ENCODE data around the gene SLC15A3. TPM values are rescaled to one million over a fixed set of nuclear protein-coding genes. Genes with fewer than 3 reads are reported as not detected.

SLC15A3 gene
- total and polyA plus RNA-seq, 4 donors = 9.0 to 20.9 (median 16.3) TPM

DNA sequence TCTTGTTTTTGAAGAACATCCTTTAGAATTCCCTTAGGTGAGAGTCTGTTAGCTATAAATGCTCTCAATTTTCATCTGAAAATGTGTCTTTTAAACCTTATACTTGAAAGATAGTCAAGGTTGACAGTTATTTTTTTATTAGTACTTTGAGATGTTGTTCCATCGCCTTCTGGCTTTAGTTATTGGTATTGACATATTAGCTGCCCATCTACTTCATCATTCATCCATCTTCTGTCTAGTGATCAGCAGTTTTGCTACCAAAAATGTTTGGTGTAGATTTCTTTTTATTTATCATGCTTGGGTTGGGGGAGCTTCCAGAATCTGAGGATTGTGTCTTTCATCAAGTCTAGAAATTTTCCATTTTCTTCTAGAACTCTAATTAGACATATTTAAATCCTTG is 16.2 kb upstream of the SLC15A3 start:
- Histone ChIP-seq H3K4me3 (ENCODE audit: low read depth in 1 of 3, low read length in 3 of 3) (no peak overlapping the region), H3K27me3 (ENCODE audit: control insufficient read depth in 4 of 4, insufficient read depth in 4 of 4, low read length in 3 of 4) (peaks cover 0 to 3% (median 0%) of the 10 kb centered on the region in 4 donors), H3K9ac (ENCODE audit: low read depth in 1 of 2, low read length in 2 of 2) (no peak overlapping the region), H3K4me1 (ENCODE audit: control insufficient read depth in 4 of 4, insufficient read depth in 4 of 4, low read length in 3 of 4) (peaks cover 0 to 2% (median 0%) of the 10 kb centered on the region in 4 donors), H3K9me3 (ENCODE audit: control insufficient read depth in 4 of 4, low read length in 3 of 4) (peaks cover 0 to 6% (median 0%) of the 10 kb centered on the region in 4 donors), H3K36me3 (ENCODE audit: control insufficient read depth in 4 of 4, insufficient read depth in 3 of 4, low read depth in 1 of 4, low read length in 3 of 4) (no peaks in the 10 kb centered on the region), H3K27ac (ENCODE audit: low read depth in 1 of 2, low read length in 2 of 2) (no peak overlapping the region)
- DNase-seq (ENCODE audit: low spot score) = no peak
- 86% methylated on average over 1 of the region's 1 CpG for WGBS
- TF ChIP-seq, protein P1, sequence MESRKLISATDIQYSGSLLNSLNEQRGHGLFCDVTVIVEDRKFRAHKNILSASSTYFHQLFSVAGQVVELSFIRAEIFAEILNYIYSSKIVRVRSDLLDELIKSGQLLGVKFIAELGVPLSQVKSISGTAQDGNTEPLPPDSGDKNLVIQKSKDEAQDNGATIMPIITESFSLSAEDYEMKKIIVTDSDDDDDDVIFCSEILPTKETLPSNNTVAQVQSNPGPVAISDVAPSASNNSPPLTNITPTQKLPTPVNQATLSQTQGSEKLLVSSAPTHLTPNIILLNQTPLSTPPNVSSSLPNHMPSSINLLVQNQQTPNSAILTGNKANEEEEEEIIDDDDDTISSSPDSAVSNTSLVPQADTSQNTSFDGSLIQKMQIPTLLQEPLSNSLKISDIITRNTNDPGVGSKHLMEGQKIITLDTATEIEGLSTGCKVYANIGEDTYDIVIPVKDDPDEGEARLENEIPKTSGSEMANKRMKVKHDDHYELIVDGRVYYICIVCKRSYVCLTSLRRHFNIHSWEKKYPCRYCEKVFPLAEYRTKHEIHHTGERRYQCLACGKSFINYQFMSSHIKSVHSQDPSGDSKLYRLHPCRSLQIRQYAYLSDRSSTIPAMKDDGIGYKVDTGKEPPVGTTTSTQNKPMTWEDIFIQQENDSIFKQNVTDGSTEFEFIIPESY (IDR thresholded peaks at IDR 0.05) = no peak
- TF ChIP-seq TAF1 (conservative IDR thresholded peaks at IDR 0.05) = no peak
- TF ChIP-seq HNF4G (IDR thresholded peaks at IDR 0.05) = no peak
- TF ChIP-seq HNF4A (conservative IDR thresholded peaks at IDR 0.05) = no peak
- TF ChIP-seq, protein P2, sequence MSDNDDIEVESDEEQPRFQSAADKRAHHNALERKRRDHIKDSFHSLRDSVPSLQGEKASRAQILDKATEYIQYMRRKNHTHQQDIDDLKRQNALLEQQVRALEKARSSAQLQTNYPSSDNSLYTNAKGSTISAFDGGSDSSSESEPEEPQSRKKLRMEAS (IDR thresholded peaks at IDR 0.05) = no peak
- no peak for TF ChIP-seq JUND (IDR thresholded peaks at IDR 0.05)
- TF ChIP-seq FOXA2 (IDR thresholded peaks at IDR 0.05) = no peak
- no peak for TF ChIP-seq RAD21 (IDR thresholded peaks at IDR 0.05)
- TF ChIP-seq YY1 (IDR thresholded peaks at IDR 0.05) = no peak
- TF ChIP-seq NR2F2 (IDR thresholded peaks at IDR 0.05) = no peak
- TF ChIP-seq, protein P3, sequence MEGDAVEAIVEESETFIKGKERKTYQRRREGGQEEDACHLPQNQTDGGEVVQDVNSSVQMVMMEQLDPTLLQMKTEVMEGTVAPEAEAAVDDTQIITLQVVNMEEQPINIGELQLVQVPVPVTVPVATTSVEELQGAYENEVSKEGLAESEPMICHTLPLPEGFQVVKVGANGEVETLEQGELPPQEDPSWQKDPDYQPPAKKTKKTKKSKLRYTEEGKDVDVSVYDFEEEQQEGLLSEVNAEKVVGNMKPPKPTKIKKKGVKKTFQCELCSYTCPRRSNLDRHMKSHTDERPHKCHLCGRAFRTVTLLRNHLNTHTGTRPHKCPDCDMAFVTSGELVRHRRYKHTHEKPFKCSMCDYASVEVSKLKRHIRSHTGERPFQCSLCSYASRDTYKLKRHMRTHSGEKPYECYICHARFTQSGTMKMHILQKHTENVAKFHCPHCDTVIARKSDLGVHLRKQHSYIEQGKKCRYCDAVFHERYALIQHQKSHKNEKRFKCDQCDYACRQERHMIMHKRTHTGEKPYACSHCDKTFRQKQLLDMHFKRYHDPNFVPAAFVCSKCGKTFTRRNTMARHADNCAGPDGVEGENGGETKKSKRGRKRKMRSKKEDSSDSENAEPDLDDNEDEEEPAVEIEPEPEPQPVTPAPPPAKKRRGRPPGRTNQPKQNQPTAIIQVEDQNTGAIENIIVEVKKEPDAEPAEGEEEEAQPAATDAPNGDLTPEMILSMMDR (IDR thresholded peaks at IDR 0.05; ENCODE audit: low read depth, low read length, missing input control) = no peak
- no peak for TF ChIP-seq SP1 (IDR thresholded peaks at IDR 0.05)
- TF ChIP-seq, protein P4, sequence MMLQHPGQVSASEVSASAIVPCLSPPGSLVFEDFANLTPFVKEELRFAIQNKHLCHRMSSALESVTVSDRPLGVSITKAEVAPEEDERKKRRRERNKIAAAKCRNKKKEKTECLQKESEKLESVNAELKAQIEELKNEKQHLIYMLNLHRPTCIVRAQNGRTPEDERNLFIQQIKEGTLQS (IDR thresholded peaks at IDR 0.05) = no peak
- TF ChIP-seq FOXA1 (IDR thresholded peaks at IDR 0.05) = no peak

DNA sequence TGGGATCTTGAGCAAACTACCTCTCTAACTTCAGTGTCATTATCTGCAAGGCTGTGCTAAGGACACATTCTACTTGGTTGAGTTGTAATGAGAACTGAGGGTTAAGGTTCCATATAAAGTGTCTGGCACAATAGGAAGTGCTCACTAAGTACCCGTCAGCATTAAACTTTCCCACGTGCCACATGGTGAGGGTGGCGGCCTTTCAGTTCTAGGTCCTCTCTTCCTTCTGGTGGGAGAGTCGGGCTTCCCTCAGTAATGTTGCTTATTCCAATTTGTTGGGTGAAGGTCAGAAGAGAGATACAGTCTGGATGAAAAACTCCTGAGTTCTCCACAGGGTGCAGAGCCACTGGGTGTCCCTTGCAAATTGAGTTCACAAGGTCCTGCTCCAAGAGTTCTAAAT is 14.9 kb upstream of the SLC15A3 start:
- Histone ChIP-seq H3K9ac (ENCODE audit: low read depth in 1 of 2, low read length in 2 of 2) (no peak overlapping the region), H3K36me3 (ENCODE audit: control insufficient read depth in 4 of 4, insufficient read depth in 3 of 4, low read depth in 1 of 4, low read length in 3 of 4) (no peaks in the 10 kb centered on the region), H3K9me3 (ENCODE audit: control insufficient read depth in 4 of 4, low read length in 3 of 4) (peaks cover 0 to 6% (median 0%) of the 10 kb centered on the region in 4 donors), H3K4me3 (ENCODE audit: low read depth in 1 of 3, low read length in 3 of 3) (no peak overlapping the region), H3K27ac (ENCODE audit: low read depth in 1 of 2, low read length in 2 of 2) (no peak overlapping the region), H3K27me3 (ENCODE audit: control insufficient read depth in 4 of 4, insufficient read depth in 4 of 4, low read length in 3 of 4) (peaks cover 0 to 3% (median 0%) of the 10 kb centered on the region in 4 donors), H3K4me1 (ENCODE audit: control insufficient read depth in 4 of 4, insufficient read depth in 4 of 4, low read length in 3 of 4) (peaks cover 0 to 2% (median 0%) of the 10 kb centered on the region in 4 donors)
- WGBS = 82% methylated on average over 4 of the region's 4 CpGs
- TF ChIP-seq FOXA1 (IDR thresholded peaks at IDR 0.05) = no peak
- TF ChIP-seq TAF1 (conservative IDR thresholded peaks at IDR 0.05) = no peak
- TF ChIP-seq NR2F2 (IDR thresholded peaks at IDR 0.05) = no peak
- no peak for TF ChIP-seq RAD21 (IDR thresholded peaks at IDR 0.05)
- no peak for TF ChIP-seq HNF4A (conservative IDR thresholded peaks at IDR 0.05)
- TF ChIP-seq RXRA (IDR thresholded peaks at IDR 0.05) = no peak
- TF ChIP-seq, protein P3 (IDR thresholded peaks at IDR 0.05; ENCODE audit: low read depth, low read length, missing input control) = no peak
- TF ChIP-seq, protein P4 (IDR thresholded peaks at IDR 0.05) = no peak
- TF ChIP-seq EGR1 (IDR thresholded peaks at IDR 0.05; ENCODE audit: low read depth in 2 of 2) = no peak
- no peak for TF ChIP-seq HNF4G (IDR thresholded peaks at IDR 0.05)
- TF ChIP-seq FOXA2 (IDR thresholded peaks at IDR 0.05) = no peak
- TF ChIP-seq SP1 (IDR thresholded peaks at IDR 0.05) = no peak
- DNase-seq (ENCODE audit: low spot score) = no peak
